ENCODE results near the gene ERRFI1.

- TF ChIP-seq EZH2 (IDR thresholded peaks at IDR 0.05; ENCODE audit: insufficient read depth, poor library complexity, severe bottlenecking) (no peak), EZH2phosphoT487 (IDR thresholded peaks at IDR 0.05; ENCODE audit: insufficient read depth, low read depth) (no peak)
Measured at GRCh38 chr1:8032366-8032910, 6.3 kb upstream of the ERRFI1 start.
